Choroid plexus epithelial cell (primary cell): ENCODE results near the gene RARB.

Experiments used
- DNase-seq: peaks from one replicate; pipeline ENCODE4 v3.0.0-alpha.2; 2010; ENCODE audit warnings: low read depth
- H3K4me3 ChIP-seq: 2 replicates; pipeline ENCODE4 v1.5.1; 2011; ENCODE audit warnings: low read depth, mild to moderate bottlenecking, control low read depth, low read length, moderate library complexity
- TF ChIP-seq, protein P1 (sequence below): conservative IDR thresholded peaks from 2 replicates; pipeline ENCODE4 v1.5.1; 2011; ENCODE audit warnings: low read depth, mild to moderate bottlenecking, control low read depth, inconsistent platforms, low read length, moderate library complexity

The RARB gene

GRCh38 chr3:25432176-25432720 lies 4.2 kb downstream of the RARB start:
- peak overlapping the region; percentile 77 for H3K4me3 ChIP-seq
- DNase-seq = peak; percentile 54
- TF ChIP-seq, protein P1, sequence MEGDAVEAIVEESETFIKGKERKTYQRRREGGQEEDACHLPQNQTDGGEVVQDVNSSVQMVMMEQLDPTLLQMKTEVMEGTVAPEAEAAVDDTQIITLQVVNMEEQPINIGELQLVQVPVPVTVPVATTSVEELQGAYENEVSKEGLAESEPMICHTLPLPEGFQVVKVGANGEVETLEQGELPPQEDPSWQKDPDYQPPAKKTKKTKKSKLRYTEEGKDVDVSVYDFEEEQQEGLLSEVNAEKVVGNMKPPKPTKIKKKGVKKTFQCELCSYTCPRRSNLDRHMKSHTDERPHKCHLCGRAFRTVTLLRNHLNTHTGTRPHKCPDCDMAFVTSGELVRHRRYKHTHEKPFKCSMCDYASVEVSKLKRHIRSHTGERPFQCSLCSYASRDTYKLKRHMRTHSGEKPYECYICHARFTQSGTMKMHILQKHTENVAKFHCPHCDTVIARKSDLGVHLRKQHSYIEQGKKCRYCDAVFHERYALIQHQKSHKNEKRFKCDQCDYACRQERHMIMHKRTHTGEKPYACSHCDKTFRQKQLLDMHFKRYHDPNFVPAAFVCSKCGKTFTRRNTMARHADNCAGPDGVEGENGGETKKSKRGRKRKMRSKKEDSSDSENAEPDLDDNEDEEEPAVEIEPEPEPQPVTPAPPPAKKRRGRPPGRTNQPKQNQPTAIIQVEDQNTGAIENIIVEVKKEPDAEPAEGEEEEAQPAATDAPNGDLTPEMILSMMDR = no peak

DNA sequence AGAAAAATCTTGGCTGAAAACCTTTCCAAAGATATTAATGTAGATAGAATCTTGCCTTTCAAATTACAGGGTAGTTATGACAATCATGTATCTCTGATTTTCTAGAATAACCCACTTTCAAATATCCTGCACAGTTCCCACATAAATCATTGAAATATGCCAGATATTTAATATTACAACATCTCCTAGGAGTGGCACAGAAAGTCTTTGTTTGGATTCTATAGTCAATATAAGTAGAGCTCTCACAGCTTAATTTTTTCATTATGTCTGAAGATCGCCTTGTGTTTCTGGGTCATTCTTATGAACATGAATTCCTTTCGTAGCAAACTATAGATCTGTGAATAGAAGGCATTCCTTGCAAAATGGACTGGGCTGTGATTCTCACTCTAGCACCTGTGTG lies 5.0 kb downstream of the RARB start:
- DNase-seq = peak; percentile 65
- H3K4me3 ChIP-seq = peak overlapping the region; percentile 9
- TF ChIP-seq, protein P1 = no peak

GRCh38 chr3:25433868-25434267 lies 5.8 kb downstream of the RARB start:
- peak overlapping the region; percentile 31 for H3K4me3 ChIP-seq
- TF ChIP-seq, protein P1 = no peak
- peak; percentile 86 for DNase-seq

DNA sequence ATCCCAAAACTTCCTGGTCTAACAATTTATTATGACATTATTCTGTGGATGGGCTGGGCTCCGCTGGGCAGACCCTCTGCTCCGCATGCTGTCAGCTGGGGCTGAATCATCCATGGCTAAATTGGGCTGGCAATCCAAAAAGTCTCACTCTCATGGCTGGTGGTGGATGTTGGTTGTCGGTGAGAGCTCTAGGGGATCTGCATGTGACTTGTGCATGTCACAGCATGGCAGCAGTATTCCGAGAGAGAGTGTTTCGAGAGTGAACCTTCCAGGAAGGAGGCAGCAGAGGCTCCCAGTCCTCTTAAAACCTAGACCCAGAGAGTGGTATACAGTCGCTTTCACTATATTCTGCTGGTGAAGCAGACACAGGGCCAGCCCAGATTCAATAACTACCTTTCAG lies 9.9 kb downstream of the RARB start:
- H3K4me3 ChIP-seq = peak overlapping the region; percentile 2
- TF ChIP-seq, protein P1 = no peak
- DNase-seq = peak; percentile 50

GRCh38 chr3:25438791-25439555 lies 10.9 kb downstream of the RARB start:
- TF ChIP-seq, protein P1 = no peak
- DNase-seq = peak; percentile 81
- H3K4me3 ChIP-seq = no peak overlapping the region

DNA sequence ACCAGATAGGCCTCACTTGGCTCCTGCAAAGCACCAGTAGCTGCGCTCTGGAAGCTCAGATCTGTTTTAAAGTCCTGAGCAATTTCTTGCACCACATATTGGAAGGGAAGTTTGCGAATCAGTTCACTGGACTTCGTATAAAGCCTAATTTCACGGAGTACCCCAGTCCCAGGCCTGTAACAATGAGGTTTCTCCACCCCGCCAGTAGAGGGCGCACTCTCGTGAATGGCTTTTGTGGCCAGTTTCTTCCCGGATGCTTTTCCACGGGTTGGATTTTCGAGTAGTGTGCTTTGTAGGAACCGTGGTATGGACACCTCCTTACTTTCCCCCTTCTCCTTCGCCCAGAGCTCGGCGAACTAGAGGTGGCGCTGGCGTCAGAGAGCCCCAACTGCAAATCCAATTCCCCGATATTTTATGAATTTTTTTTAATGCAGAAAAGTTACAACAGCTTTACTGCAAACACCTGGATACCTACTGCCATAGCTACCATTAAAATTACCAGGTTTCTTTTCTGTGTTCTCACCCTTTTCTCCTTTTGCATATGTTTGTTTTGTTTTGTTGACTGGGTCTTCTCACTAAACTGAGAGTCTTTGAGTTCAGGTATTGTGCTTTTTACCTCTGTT lies 13.3 kb downstream of the RARB start:
- DNase-seq = no peak
- no peak overlapping the region for H3K4me3 ChIP-seq
- TF ChIP-seq, protein P1 = peak; percentile 77

- DNase-seq = no peak
- TF ChIP-seq, protein P1 = no peak
- H3K4me3 ChIP-seq = no peak overlapping the region
Observed at GRCh38 chr3:25442486-25442885, 14.4 kb downstream of the RARB start.
